ENCODE results near the gene ZNF107. TPM values are rescaled to one million over a fixed set of nuclear protein-coding genes. Genes with fewer than 3 reads are reported as not detected.

The ZNF107 gene
- total and polyA plus RNA-seq, 2 experiments from 2014 or later, result 14.8 to 55.3 TPM

DNA sequence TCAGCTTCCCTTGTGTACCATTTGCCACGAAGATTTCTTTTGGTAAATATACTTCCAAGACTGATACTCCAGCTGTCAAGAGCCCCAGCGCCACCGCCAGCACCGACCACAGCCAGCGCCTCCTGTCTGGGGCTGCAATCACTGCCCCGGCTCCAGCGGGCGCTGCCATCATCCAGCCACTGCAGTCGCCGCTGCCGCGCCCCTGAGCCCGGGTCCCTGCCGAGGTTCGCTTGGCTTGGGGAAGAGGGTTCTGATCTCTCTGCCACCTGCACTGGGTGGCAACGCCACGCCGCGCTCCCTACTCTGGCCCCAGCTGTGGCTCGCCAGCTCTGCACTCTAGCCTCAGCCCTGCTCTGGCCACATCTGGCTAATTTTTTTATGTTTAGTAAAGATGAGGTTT, 70.6 kb downstream of the ZNF107 start:
- no peaks in the 10 kb centered on the region for H3K27me3 Mint-ChIP-seq (ENCODE audit: insufficient read depth, low read depth, poor library complexity)
- peaks cover 18% of the 10 kb centered on the region; the same call in 1 of the 3 replicates for H3K36me3 Mint-ChIP-seq (ENCODE audit: low read depth)
- H3K4me1 Mint-ChIP-seq, result no peaks in the 10 kb centered on the region
- Histone ChIP-seq H3K27me3 (ENCODE audit: insufficient read depth) (no peaks in the 10 kb centered on the region), H3F3A (replicated peaks; ENCODE audit: low read depth) (no peaks in the 10 kb centered on the region), H4K20me1 (replicated peaks; ENCODE audit: insufficient read depth) (no peaks in the 10 kb centered on the region), H3K4me3 (no peak overlapping the region), H3K4me1 (ENCODE audit: insufficient read depth) (no peaks in the 10 kb centered on the region), H3K4me2 (no peak overlapping the region), H2AFZ (no peak overlapping the region), H3K9me2 (ENCODE audit: insufficient read depth) (no peaks in the 10 kb centered on the region; the same call in 1 of the 2 replicates), H3K36me3 (ENCODE audit: insufficient read depth) (no peaks in the 10 kb centered on the region), H3K79me2 (replicated peaks; ENCODE audit: insufficient read depth) (no peaks in the 10 kb centered on the region), H3K27ac (ENCODE audit: low read depth) (no peak overlapping the region)
- no peak for DNase-seq (ENCODE audit: low spot score)
- H3K4me3 Mint-ChIP-seq, result no peak overlapping the region
- ATAC-seq, result no peak
- TF ChIP-seq CTCF (conservative IDR thresholded peaks at IDR 0.05; ENCODE audit: low read depth in 2 of 2), result no peak
- no peak for TF ChIP-seq STAT1 (IDR thresholded peaks at IDR 0.05; ENCODE audit: unreplicated experiment)
- no peak for TF ChIP-seq NANOG (IDR thresholded peaks at IDR 0.05; ENCODE audit: borderline replicate concordance)
- no peak for TF ChIP-seq ETS1 (IDR thresholded peaks at IDR 0.05)
- TF ChIP-seq JUNB (IDR thresholded peaks at IDR 0.05; ENCODE audit: unreplicated experiment), result no peak
- no peak for TF ChIP-seq EZH2 (IDR thresholded peaks at IDR 0.05; ENCODE audit: low read depth, unreplicated experiment)
- TF ChIP-seq EZH2phosphoT487 (IDR thresholded peaks at IDR 0.05; ENCODE audit: unreplicated experiment), result no peak
- no peak for TF ChIP-seq POLR2AphosphoS5 (IDR thresholded peaks at IDR 0.05; ENCODE audit: low read depth)
- TF ChIP-seq, protein P1, sequence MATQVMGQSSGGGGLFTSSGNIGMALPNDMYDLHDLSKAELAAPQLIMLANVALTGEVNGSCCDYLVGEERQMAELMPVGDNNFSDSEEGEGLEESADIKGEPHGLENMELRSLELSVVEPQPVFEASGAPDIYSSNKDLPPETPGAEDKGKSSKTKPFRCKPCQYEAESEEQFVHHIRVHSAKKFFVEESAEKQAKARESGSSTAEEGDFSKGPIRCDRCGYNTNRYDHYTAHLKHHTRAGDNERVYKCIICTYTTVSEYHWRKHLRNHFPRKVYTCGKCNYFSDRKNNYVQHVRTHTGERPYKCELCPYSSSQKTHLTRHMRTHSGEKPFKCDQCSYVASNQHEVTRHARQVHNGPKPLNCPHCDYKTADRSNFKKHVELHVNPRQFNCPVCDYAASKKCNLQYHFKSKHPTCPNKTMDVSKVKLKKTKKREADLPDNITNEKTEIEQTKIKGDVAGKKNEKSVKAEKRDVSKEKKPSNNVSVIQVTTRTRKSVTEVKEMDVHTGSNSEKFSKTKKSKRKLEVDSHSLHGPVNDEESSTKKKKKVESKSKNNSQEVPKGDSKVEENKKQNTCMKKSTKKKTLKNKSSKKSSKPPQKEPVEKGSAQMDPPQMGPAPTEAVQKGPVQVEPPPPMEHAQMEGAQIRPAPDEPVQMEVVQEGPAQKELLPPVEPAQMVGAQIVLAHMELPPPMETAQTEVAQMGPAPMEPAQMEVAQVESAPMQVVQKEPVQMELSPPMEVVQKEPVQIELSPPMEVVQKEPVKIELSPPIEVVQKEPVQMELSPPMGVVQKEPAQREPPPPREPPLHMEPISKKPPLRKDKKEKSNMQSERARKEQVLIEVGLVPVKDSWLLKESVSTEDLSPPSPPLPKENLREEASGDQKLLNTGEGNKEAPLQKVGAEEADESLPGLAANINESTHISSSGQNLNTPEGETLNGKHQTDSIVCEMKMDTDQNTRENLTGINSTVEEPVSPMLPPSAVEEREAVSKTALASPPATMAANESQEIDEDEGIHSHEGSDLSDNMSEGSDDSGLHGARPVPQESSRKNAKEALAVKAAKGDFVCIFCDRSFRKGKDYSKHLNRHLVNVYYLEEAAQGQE (IDR thresholded peaks at IDR 0.05; ENCODE audit: unreplicated experiment), result no peak
- TF ChIP-seq, protein P2, sequence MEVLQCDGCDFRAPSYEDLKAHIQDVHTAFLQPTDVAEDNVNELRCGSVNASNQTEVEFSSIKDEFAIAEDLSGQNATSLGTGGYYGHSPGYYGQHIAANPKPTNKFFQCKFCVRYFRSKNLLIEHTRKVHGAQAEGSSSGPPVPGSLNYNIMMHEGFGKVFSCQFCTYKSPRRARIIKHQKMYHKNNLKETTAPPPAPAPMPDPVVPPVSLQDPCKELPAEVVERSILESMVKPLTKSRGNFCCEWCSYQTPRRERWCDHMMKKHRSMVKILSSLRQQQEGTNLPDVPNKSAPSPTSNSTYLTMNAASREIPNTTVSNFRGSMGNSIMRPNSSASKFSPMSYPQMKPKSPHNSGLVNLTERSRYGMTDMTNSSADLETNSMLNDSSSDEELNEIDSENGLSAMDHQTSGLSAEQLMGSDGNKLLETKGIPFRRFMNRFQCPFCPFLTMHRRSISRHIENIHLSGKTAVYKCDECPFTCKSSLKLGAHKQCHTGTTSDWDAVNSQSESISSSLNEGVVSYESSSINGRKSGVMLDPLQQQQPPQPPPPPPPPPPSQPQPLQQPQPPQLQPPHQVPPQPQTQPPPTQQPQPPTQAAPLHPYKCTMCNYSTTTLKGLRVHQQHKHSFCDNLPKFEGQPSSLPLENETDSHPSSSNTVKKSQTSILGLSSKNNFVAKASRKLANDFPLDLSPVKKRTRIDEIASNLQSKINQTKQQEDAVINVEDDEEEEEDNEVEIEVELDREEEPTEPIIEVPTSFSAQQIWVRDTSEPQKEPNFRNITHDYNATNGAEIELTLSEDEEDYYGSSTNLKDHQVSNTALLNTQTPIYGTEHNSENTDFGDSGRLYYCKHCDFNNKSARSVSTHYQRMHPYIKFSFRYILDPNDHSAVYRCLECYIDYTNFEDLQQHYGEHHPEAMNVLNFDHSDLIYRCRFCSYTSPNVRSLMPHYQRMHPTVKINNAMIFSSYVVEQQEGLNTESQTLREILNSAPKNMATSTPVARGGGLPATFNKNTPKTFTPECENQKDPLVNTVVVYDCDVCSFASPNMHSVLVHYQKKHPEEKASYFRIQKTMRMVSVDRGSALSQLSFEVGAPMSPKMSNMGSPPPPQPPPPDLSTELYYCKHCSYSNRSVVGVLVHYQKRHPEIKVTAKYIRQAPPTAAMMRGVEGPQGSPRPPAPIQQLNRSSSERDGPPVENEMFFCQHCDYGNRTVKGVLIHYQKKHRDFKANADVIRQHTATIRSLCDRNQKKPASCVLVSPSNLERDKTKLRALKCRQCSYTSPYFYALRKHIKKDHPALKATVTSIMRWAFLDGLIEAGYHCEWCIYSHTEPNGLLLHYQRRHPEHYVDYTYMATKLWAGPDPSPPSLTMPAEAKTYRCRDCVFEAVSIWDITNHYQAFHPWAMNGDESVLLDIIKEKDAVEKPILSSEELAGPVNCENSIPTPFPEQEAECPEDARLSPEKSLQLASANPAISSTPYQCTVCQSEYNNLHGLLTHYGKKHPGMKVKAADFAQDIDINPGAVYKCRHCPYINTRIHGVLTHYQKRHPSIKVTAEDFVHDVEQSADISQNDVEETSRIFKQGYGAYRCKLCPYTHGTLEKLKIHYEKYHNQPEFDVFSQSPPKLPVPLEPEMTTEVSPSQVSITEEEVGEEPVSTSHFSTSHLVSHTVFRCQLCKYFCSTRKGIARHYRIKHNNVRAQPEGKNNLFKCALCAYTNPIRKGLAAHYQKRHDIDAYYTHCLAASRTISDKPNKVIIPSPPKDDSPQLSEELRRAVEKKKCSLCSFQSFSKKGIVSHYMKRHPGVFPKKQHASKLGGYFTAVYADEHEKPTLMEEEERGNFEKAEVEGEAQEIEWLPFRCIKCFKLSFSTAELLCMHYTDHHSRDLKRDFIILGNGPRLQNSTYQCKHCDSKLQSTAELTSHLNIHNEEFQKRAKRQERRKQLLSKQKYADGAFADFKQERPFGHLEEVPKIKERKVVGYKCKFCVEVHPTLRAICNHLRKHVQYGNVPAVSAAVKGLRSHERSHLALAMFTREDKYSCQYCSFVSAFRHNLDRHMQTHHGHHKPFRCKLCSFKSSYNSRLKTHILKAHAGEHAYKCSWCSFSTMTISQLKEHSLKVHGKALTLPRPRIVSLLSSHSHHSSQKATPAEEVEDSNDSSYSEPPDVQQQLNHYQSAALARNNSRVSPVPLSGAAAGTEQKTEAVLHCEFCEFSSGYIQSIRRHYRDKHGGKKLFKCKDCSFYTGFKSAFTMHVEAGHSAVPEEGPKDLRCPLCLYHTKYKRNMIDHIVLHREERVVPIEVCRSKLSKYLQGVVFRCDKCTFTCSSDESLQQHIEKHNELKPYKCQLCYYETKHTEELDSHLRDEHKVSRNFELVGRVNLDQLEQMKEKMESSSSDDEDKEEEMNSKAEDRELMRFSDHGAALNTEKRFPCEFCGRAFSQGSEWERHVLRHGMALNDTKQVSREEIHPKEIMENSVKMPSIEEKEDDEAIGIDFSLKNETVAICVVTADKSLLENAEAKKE (CRISPR knock-in tag; IDR thresholded peaks at IDR 0.05), result no peak
- TF ChIP-seq ZNF114 (CRISPR knock-in tag; IDR thresholded peaks at IDR 0.05), result no peak
- TF ChIP-seq ZNF331 (CRISPR knock-in tag; IDR thresholded peaks at IDR 0.05; ENCODE audit: low read depth), result no peak
- no peak for TF ChIP-seq CREB1 (CRISPR knock-in tag; IDR thresholded peaks at IDR 0.05; ENCODE audit: low read depth)
- H3K9me3 Mint-ChIP-seq, result peaks cover 72% of the 10 kb centered on the region
- H3K27ac Mint-ChIP-seq, result no peak overlapping the region
